ENCODE data around the gene GRK5.

GRK5 gene

DNA sequence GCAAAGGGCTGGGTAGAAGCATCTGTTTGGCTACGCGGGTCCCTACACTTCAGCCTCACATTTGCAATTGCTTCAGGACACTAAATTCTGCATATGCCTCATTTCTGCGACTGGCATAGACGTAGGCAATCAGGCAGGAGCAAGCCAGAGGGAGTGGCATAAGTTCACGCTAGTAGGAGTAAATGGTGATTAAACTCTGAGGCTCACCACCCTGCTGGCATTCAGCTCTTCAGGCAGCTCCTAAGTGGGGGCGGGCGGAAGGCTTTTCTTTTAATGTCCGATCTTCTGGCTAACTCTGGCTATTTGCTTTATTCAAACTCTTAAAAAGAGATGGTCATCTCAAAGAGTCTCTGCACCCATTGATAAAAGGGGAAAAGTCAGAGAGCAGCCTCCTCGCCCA, 289.9 kb downstream of the GRK5 start:
- TF ChIP-seq SPI1 (IDR thresholded peaks at IDR 0.05; ENCODE audit: low read depth, low read length) = no peak
- TF ChIP-seq TAF1 (IDR thresholded peaks at IDR 0.05; ENCODE audit: low read depth, low read length) = no peak
- TF ChIP-seq POLR2AphosphoS5 (IDR thresholded peaks at IDR 0.05; ENCODE audit: low read depth, low read length) = no peak
- TF ChIP-seq POU2F2 (IDR thresholded peaks at IDR 0.05; ENCODE audit: low read depth, low read length) = no peak
- TF ChIP-seq PAX5 (IDR thresholded peaks at IDR 0.05; ENCODE audit: insufficient read depth, low read length, severe bottlenecking) = no peak
- TF ChIP-seq POLR2A (IDR thresholded peaks at IDR 0.05; ENCODE audit: low read depth, low read length) = no peak
- FAIRE-seq (no peak), DNase-seq (ENCODE audit: insufficient read length, low spot score) (no peak)

DNA sequence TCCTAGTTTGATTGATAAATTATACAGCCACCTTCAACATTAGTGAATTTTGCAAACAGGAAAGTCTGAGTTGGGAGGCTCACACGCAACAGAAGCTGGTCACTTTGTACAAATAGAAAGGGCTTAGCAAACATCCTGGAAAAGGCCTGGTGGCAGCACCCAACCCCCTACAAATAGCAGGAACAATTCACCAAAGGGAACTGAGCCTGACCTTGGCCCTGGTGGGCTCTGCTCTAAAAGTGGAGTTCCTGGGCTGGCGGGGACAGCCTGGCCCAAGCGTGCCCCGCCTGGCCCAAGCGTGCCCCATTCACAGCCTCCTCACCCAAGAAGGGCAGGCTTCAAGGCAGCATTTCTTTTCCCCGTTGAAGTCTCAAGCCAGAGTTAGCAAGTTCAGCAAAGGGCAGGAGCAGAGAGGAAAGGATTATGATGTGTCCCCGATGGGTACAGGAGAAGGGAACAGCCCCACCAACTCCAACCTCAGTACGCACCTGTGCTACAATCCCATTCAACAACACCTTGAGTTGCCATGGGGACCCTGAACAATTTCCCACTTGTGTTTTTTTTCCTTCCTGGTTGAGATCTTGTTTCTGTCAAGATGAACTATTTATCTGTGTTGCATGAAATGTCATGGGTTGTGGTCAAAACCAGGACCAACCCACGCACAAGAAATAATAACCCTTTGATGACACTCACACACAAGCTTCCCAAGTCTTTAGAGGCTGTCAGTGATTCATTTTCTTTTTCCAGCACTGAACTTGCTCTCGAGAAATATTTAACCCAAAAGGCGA, 291.7 kb downstream of the GRK5 start:
- TF ChIP-seq POLR2A (IDR thresholded peaks at IDR 0.05; ENCODE audit: low read depth, low read length) (no peak), PAX5 (IDR thresholded peaks at IDR 0.05; ENCODE audit: insufficient read depth, low read length, severe bottlenecking) (no peak), POLR2AphosphoS5 (IDR thresholded peaks at IDR 0.05; ENCODE audit: low read depth, low read length) (no peak), SPI1 (IDR thresholded peaks at IDR 0.05; ENCODE audit: low read depth, low read length) (no peak), POU2F2 (IDR thresholded peaks at IDR 0.05; ENCODE audit: low read depth, low read length) (no peak), TAF1 (IDR thresholded peaks at IDR 0.05; ENCODE audit: low read depth, low read length) (no peak)
- DNase-seq (ENCODE audit: insufficient read length, low spot score) (no peak), FAIRE-seq (peak; percentile 72)

DNA sequence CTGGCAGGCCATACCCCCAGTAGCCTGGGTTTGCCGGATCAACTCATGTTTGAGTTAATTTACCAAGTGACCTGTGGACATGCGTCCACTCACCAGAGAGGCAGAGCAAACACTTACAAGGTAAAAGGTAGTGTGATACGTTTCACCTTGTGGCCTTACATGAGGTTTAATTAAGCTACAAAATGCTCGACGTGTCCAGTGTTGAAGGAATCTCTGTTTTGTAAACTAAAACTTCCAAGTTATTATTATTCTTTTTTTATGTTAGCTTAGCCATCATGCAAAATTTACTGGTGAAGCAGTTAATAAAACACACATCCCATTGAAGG, 292.3 kb downstream of the GRK5 start:
- DNase-seq (ENCODE audit: insufficient read length, low spot score) (no peak), FAIRE-seq (no peak)
- TF ChIP-seq TAF1 (IDR thresholded peaks at IDR 0.05; ENCODE audit: low read depth, low read length) (no peak), SPI1 (IDR thresholded peaks at IDR 0.05; ENCODE audit: low read depth, low read length) (no peak), POLR2AphosphoS5 (IDR thresholded peaks at IDR 0.05; ENCODE audit: low read depth, low read length) (no peak), POU2F2 (IDR thresholded peaks at IDR 0.05; ENCODE audit: low read depth, low read length) (no peak), PAX5 (IDR thresholded peaks at IDR 0.05; ENCODE audit: insufficient read depth, low read length, severe bottlenecking) (no peak), POLR2A (IDR thresholded peaks at IDR 0.05; ENCODE audit: low read depth, low read length) (no peak)

DNA sequence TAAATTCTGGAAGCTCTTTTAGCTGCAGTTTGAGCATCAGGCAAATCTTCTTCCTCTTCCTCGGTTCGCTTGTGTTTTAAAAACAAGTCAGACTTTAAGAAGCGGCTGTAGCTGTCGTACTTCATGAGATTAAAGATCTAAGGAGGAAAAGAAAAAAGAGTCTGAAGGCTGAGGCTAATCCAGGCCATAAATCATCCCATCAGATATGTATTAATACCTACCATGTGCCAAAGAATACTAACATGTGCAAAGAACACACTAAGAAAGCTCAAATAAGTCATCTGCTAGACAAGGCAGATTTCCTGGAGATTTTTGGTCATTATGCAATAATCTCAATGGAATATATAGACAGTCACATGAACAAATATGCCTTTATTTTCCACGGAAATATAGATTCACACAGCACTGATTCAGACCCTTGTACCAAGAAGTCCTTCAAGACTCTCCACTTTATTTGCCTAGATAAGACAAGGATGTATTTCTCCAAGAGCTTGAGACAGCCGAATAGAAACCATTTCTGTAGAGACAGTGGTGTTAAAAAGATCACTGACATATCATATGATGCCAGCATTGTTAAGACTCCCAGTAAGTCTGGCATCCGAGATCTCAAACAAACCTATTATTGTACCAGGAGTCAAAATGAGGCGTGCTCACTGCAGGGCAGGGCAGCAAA, 292.9 kb downstream of the GRK5 start:
- no peak for TF ChIP-seq POLR2A (IDR thresholded peaks at IDR 0.05; ENCODE audit: low read depth, low read length)
- no peak for TF ChIP-seq TAF1 (IDR thresholded peaks at IDR 0.05; ENCODE audit: low read depth, low read length)
- TF ChIP-seq POU2F2 (IDR thresholded peaks at IDR 0.05; ENCODE audit: low read depth, low read length) = no peak
- no peak for TF ChIP-seq POLR2AphosphoS5 (IDR thresholded peaks at IDR 0.05; ENCODE audit: low read depth, low read length)
- TF ChIP-seq SPI1 (IDR thresholded peaks at IDR 0.05; ENCODE audit: low read depth, low read length) = no peak
- no peak for TF ChIP-seq PAX5 (IDR thresholded peaks at IDR 0.05; ENCODE audit: insufficient read depth, low read length, severe bottlenecking)
- no peak for DNase-seq (ENCODE audit: insufficient read length, low spot score)
- peak; percentile 48 for FAIRE-seq

DNA sequence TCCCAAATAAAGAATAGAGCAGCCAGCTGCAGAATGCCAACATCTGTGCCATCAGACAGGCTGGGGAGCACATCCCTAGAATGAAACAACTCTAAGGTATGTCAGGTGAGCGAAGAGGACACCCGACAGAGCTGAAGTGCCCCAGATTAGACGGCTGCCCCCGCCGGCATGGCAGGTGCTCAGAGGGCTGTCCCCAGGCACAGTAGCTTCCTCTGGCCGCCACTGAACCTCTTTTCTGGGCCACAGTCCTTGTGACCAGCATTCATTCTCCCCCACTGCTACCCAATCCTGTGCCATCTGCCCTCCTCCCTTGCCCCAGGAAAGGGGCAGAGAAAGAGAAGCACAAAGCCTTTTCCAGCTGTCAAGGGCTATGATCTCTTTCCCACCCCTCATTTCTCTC, 293.4 kb downstream of the GRK5 start:
- TF ChIP-seq TAF1 (IDR thresholded peaks at IDR 0.05; ENCODE audit: low read depth, low read length) = no peak
- no peak for TF ChIP-seq PAX5 (IDR thresholded peaks at IDR 0.05; ENCODE audit: insufficient read depth, low read length, severe bottlenecking)
- TF ChIP-seq POLR2AphosphoS5 (IDR thresholded peaks at IDR 0.05; ENCODE audit: low read depth, low read length) = no peak
- no peak for TF ChIP-seq POLR2A (IDR thresholded peaks at IDR 0.05; ENCODE audit: low read depth, low read length)
- no peak for TF ChIP-seq POU2F2 (IDR thresholded peaks at IDR 0.05; ENCODE audit: low read depth, low read length)
- no peak for TF ChIP-seq SPI1 (IDR thresholded peaks at IDR 0.05; ENCODE audit: low read depth, low read length)
- FAIRE-seq = peak; percentile 55
- DNase-seq (ENCODE audit: insufficient read length, low spot score) = no peak

DNA sequence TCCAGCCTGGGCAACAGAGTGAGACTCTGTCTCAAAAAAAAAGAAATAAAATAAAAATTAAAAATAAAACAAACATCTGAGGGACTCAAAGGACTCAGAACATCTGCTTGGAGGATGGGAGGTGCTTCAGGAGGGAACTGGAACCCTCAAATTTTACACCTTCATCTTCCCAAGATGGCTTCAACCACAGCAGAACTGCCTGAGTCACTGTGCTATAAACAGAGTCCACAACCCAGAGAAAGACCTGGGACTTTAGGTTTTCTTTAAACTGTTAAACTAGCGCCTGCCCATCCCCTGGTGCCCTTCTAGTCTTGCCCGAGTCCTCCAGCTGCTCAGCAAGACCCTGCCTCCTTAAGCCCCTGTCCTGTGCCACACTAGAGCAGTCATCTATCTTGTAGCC, 294.3 kb downstream of the GRK5 start:
- peak; percentile 5 for FAIRE-seq

DNA sequence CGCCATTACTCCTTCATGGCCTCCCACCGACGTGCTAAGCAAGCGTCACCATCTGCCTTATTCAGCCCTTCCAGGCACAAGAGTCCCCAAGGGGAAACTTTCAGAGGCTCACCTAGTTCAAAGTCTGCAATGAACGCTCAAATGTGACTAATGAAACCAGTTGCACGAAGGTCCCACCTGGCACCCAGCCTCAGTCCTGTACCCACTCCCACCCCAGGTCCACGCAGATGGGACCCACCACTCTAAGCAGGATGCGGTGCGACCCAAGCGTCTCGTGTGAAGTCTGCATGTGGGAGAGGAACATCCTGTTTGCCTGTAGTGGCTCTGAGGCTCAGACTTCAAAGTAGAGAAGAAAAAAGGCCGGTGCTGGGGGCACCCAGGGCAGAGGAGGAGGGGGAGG, 294.8 kb downstream of the GRK5 start:
- FAIRE-seq = peak; percentile 85
- TF ChIP-seq POU2F2 (IDR thresholded peaks at IDR 0.05; ENCODE audit: low read depth, low read length) (no peak), PAX5 (IDR thresholded peaks at IDR 0.05; ENCODE audit: insufficient read depth, low read length, severe bottlenecking) (no peak), TAF1 (IDR thresholded peaks at IDR 0.05; ENCODE audit: low read depth, low read length) (no peak), POLR2AphosphoS5 (IDR thresholded peaks at IDR 0.05; ENCODE audit: low read depth, low read length) (peak; percentile 26; the same call in 1 of the 2 replicates), SPI1 (IDR thresholded peaks at IDR 0.05; ENCODE audit: low read depth, low read length) (no peak), POLR2A (IDR thresholded peaks at IDR 0.05; ENCODE audit: low read depth, low read length) (no peak)
- DNase-seq (ENCODE audit: insufficient read length, low spot score) = peak; percentile 59

More for the DNA sequence above, 294.3 kb downstream of the GRK5 start:
- no peak for DNase-seq (ENCODE audit: insufficient read length, low spot score)
- TF ChIP-seq SPI1 (IDR thresholded peaks at IDR 0.05; ENCODE audit: low read depth, low read length) = peak; percentile 57; the same call in 1 of the 2 replicates
- no peak for TF ChIP-seq PAX5 (IDR thresholded peaks at IDR 0.05; ENCODE audit: insufficient read depth, low read length, severe bottlenecking)

DNA sequence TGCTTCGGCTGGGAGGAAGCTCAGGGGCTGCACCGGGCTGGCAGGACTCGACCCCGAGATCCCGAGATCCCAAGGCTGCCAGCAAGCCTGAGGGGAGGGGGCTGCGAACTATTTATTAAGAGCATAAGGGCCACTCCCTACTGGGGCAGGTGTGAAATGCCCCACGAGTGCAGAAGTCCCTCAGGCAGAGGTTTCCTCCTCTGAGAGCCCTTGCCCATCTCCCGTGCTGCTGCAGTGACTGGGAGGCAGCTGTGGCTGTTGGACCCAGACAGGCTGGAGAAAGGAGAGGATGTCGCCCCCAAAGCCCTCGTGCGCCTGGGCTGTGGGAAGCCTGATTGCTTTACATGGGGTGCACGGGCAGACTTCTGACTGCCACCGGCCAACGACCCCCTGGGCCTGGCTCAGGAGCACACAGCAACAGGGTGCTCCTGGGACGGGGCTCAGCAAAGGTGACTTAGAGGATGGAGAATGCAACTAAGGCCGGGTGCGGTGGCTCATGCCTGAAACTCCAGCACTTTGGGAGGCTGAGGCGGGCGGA, 295.3 kb downstream of the GRK5 start:
- DNase-seq (ENCODE audit: insufficient read length, low spot score) (no peak), FAIRE-seq (peak; percentile 40)
- TF ChIP-seq POLR2A (IDR thresholded peaks at IDR 0.05; ENCODE audit: low read depth, low read length) (no peak), PAX5 (IDR thresholded peaks at IDR 0.05; ENCODE audit: insufficient read depth, low read length, severe bottlenecking) (no peak), POLR2AphosphoS5 (IDR thresholded peaks at IDR 0.05; ENCODE audit: low read depth, low read length) (no peak), POU2F2 (IDR thresholded peaks at IDR 0.05; ENCODE audit: low read depth, low read length) (no peak), TAF1 (IDR thresholded peaks at IDR 0.05; ENCODE audit: low read depth, low read length) (no peak), SPI1 (IDR thresholded peaks at IDR 0.05; ENCODE audit: low read depth, low read length) (no peak)

DNA sequence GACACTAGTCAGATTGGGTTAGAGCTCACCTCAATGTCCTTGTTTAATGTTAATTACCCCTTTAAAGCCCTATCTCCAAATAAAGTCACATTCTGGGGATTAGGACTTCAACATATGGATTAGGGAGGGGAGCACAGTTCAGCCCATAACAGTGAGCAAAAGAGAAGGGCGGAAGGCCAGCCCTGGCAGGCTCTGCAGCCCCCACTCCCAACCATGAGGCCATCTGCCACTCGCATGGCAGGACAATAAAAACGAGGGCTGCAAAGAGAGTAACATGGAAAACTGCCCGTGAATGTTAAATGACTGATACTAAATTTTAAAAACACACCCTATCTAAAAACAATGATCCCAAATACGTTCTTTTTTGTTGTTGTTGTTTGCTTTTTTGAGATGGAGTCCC, 296.4 kb downstream of the GRK5 start:
- DNase-seq (ENCODE audit: insufficient read length, low spot score) (no peak), FAIRE-seq (no peak)
- TF ChIP-seq POLR2AphosphoS5 (IDR thresholded peaks at IDR 0.05; ENCODE audit: low read depth, low read length) = no peak
- no peak for TF ChIP-seq POU2F2 (IDR thresholded peaks at IDR 0.05; ENCODE audit: low read depth, low read length)
- no peak for TF ChIP-seq PAX5 (IDR thresholded peaks at IDR 0.05; ENCODE audit: insufficient read depth, low read length, severe bottlenecking)
- TF ChIP-seq TAF1 (IDR thresholded peaks at IDR 0.05; ENCODE audit: low read depth, low read length) = no peak
- TF ChIP-seq POLR2A (IDR thresholded peaks at IDR 0.05; ENCODE audit: low read depth, low read length) = no peak
- no peak for TF ChIP-seq SPI1 (IDR thresholded peaks at IDR 0.05; ENCODE audit: low read depth, low read length)
